Keratinocyte (primary cell): Measurements from ENCODE around the gene SMARCC2.

ENCODE experiments used
- EZH2 ChIP-seq: IDR thresholded peaks from one replicate; pipeline ENCODE4 v1.6.1; 2012; ENCODE audit warnings: inconsistent platforms, mild to moderate bottlenecking, low read length, moderate library complexity
- TF ChIP-seq, protein P1 (sequence below), 3 experiments: IDR thresholded peaks in 1 of 3; conservative IDR thresholded peaks in 1 of 3; optimal IDR thresholded peaks in 1 of 3; 2 replicates in 2 of 3; 3 replicates in 1 of 3; pipeline versions ENCODE3 to v1.5.1; 2011; ENCODE audit warnings: low read length in 3 of 3, mild to moderate bottlenecking in 3 of 3, moderate library complexity in 2 of 3, control low read depth in 1 of 3, inconsistent platforms in 1 of 3; ENCODE audit not compliant: insufficient read depth in 2 of 3; ENCODE audit errors: extremely low read depth in 1 of 3

DNA sequence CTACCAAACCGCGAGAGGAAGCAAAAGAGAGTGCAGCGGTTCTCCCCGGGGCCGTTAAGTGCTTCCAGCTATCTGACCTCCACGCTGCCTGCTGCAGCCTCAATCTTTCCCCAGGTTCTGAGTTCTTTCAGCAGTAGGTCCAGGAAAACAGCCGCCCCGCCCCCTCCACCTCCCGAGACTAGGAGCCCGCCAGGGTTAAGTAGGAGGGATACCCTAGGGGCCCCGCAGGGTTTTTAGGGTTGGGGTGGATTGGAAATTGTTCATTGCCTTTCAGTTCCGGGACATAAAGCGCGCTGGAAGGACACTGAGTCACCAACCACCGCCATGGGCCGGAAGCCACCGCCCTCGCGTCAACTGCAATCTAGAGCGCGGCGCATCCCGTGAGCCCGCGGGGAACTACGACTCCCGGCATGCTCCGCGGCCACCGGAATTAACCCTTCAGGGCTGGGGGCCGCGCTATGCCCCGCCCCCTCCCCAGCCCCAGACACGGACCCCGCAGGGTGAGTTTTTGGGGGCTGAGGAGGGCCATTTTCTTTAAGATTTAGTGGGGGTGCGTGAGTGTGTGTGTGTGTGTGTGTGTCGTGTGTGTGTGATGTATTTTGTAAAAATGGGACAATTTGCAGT is 37.0 kb downstream of the SMARCC2 start, which contains the start of gene MYL6B:
- TF ChIP-seq, protein P1, sequence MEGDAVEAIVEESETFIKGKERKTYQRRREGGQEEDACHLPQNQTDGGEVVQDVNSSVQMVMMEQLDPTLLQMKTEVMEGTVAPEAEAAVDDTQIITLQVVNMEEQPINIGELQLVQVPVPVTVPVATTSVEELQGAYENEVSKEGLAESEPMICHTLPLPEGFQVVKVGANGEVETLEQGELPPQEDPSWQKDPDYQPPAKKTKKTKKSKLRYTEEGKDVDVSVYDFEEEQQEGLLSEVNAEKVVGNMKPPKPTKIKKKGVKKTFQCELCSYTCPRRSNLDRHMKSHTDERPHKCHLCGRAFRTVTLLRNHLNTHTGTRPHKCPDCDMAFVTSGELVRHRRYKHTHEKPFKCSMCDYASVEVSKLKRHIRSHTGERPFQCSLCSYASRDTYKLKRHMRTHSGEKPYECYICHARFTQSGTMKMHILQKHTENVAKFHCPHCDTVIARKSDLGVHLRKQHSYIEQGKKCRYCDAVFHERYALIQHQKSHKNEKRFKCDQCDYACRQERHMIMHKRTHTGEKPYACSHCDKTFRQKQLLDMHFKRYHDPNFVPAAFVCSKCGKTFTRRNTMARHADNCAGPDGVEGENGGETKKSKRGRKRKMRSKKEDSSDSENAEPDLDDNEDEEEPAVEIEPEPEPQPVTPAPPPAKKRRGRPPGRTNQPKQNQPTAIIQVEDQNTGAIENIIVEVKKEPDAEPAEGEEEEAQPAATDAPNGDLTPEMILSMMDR (optimal IDR thresholded peaks at IDR 0.05 in 1 of 3, IDR thresholded peaks at IDR 0.05 in 1 of 3, conservative IDR thresholded peaks at IDR 0.05 in 1 of 3; ENCODE audit: extremely low read depth in 1 of 3, insufficient read depth in 2 of 3, low read length in 3 of 3) = no peak
- no peak for TF ChIP-seq EZH2
